Upper lobe of left lung (tissue), 4 donors: Measurements from ENCODE around the gene ARHGAP12.

Experiments
- CTCF ChIP-seq, 6 experiments: fragments of 450-650 bp in 4 of 6; fragments of 200-600 bp in 2 of 6; sonication (generic) in 2 of 6; IDR thresholded peaks; one replicate each; pipeline ENCODE4 v1.5.1; 2016 to 2019; ENCODE audit warnings: antibody characterized with exemption in 6 of 6
- POLR2A ChIP-seq, 4 donors: fragments of 450-650 bp; IDR thresholded peaks; one replicate each; pipeline ENCODE4 v1.5.1; 2016 to 2017; ENCODE audit warnings: antibody characterized with exemption in 4 of 4, mild to moderate bottlenecking in 2 of 4
- POLR2AphosphoS5 ChIP-seq, 2 donors: sonication (generic); formaldehyde crosslinking; IDR thresholded peaks; one replicate each; pipeline ENCODE4 v1.5.1; 2017; ENCODE audit warnings: antibody characterized with exemption in 2 of 2

GRCh38 chr10:31956200-31956946 lies 27.7 kb upstream of the ARHGAP12 start:
- TF ChIP-seq CTCF (IDR thresholded peaks at IDR 0.05) (no peak), POLR2AphosphoS5 (IDR thresholded peaks at IDR 0.05) (no peak), POLR2A (IDR thresholded peaks at IDR 0.05) (no peak)
